T-cell (primary cell): ENCODE measurements around the gene PRR35. TPM values are rescaled to one million over a fixed set of nuclear protein-coding genes. Genes with fewer than 3 reads are reported as not detected.

Experiments
- ATAC-seq, 4 experiments: fragments of 200-7000 bp in 3 of 4; fragments of 150-1000 bp in 1 of 4; cut with Tn5 transposase; replicated peaks in 1 of 4; 1 replicate in 3 of 4; 2 replicates in 1 of 4; pipeline ENCODE4 v1.10.0; 2021; ENCODE audit warnings: moderate library complexity in 3 of 4, mild to moderate bottlenecking in 2 of 4, moderate number of reproducible peaks in 1 of 4
- CTCF ChIA-PET, 2 donors: fragments of 300-600 bp; sonication (Branson Sonifier 250); formaldehyde crosslinking; loops; one replicate each; lab custom pipeline; 2022; ENCODE audit warnings: antibody characterized with exemption in 2 of 2; lab: Charles Lee
- POLR2A ChIA-PET, 2 donors: fragments of 300-600 bp; sonication (Branson Sonifier 250); formaldehyde crosslinking; loops; one replicate each; lab custom pipeline; 2022; ENCODE audit warnings: antibody characterized with exemption in 2 of 2; lab: Charles Lee
- DNase-seq, 35 experiments: peaks; one replicate each; pipeline versions ENCODE4 v3.0.0 to v3.0.0-alpha.2; 2013 to 2023
- H3K27ac ChIP-seq: one replicate; pipeline ENCODE4 v1.5.1; 2013; ENCODE audit warnings: low read length
- H3K27me3 ChIP-seq, 2 experiments: replicated peaks in 1 of 2; 1 replicate in 1 of 2; 2 replicates in 1 of 2; pipeline versions ENCODE4 v1.6.1 to v1.7.0; 2013; ENCODE audit warnings: low read length in 1 of 2, mixed read lengths in 1 of 2; ENCODE audit not compliant: control insufficient read depth in 2 of 2, insufficient read depth in 2 of 2; ENCODE audit errors: extremely low read depth in 1 of 2
- H3K36me3 ChIP-seq, 2 donors: 1 replicate in 1 of 2; 2 replicates in 1 of 2; pipeline versions ENCODE4 v1.6.1 to v1.7.0; 2013; ENCODE audit warnings: low read length in 1 of 2; ENCODE audit not compliant: control insufficient read depth in 2 of 2, insufficient read depth in 1 of 2; ENCODE audit errors: extremely low read depth in 1 of 2
- H3K4me1 ChIP-seq, 2 experiments: 1 replicate in 1 of 2; 2 replicates in 1 of 2; pipeline versions ENCODE4 v1.6.1 to v1.7.0; 2013; ENCODE audit warnings: low read length in 2 of 2, mixed read lengths in 1 of 2; ENCODE audit not compliant: insufficient read depth in 2 of 2, control insufficient read depth in 1 of 2; ENCODE audit errors: extremely low read depth in 1 of 2
- H3K4me3 ChIP-seq, 2 donors: 1 replicate in 1 of 2; 2 replicates in 1 of 2; pipeline versions ENCODE4 v1.5.1 to v1.7.0; 2013; ENCODE audit warnings: mild to moderate bottlenecking in 2 of 2, low read length in 1 of 2, moderate library complexity in 1 of 2; ENCODE audit not compliant: control insufficient read depth in 1 of 2; ENCODE audit errors: extremely low read depth in 1 of 2
- H3K9me3 ChIP-seq: 2 replicates; pipeline ENCODE4 v1.7.0; 2013
- H3K27ac Mint-ChIP-seq, 2 donors: one replicate each; pipeline ENCODE4 v1.8.0; 2020 to 2021; ENCODE audit warnings: mild to moderate bottlenecking in 2 of 2, mixed read lengths in 2 of 2
- H3K27me3 Mint-ChIP-seq, 2 donors: one replicate each; pipeline ENCODE4 v1.8.0; 2021 to 2022; ENCODE audit warnings: mixed read lengths in 2 of 2
- H3K36me3 Mint-ChIP-seq: one replicate; pipeline ENCODE4 v1.8.0; 2021; ENCODE audit warnings: mixed read lengths
- H3K4me1 Mint-ChIP-seq, 3 donors: one replicate each; pipeline ENCODE4 v1.8.0; 2020 to 2022; ENCODE audit warnings: mixed read lengths in 3 of 3, mild to moderate bottlenecking in 1 of 3
- H3K4me3 Mint-ChIP-seq, 3 donors: one replicate each; pipeline ENCODE4 v1.8.0; 2020 to 2022; ENCODE audit warnings: mild to moderate bottlenecking in 3 of 3, mixed read lengths in 3 of 3, moderate library complexity in 3 of 3
- H3K9me3 Mint-ChIP-seq, 3 donors: one replicate each; pipeline ENCODE4 v1.8.0; 2020 to 2022; ENCODE audit warnings: mixed read lengths in 3 of 3
- WGBS: methylation state at CpG from one replicate; pipeline ENCODE4 v1.1.5; 2013; ENCODE audit warnings: missing lambda C conversion rate; ENCODE audit not compliant: insufficient coverage; 5-methylcytosine and 5-hydroxymethylcytosine counted together
- total RNA-seq, 35 experiments: library from RNA in 6 of 35; stranded (reverse) in 6 of 35; fragments of 120-200 nt in 1 of 35; gene quantifications; one replicate each; pipeline versions ENCODE4 v1.2.1 to v1.2.4 and lab custom pipeline; 2013 to 2026

Gene PRR35
- total RNA-seq, 5 donors from 2014 or later (not counting 1 experiment from before 2014, with no cell fraction given) = not detected

DNA sequence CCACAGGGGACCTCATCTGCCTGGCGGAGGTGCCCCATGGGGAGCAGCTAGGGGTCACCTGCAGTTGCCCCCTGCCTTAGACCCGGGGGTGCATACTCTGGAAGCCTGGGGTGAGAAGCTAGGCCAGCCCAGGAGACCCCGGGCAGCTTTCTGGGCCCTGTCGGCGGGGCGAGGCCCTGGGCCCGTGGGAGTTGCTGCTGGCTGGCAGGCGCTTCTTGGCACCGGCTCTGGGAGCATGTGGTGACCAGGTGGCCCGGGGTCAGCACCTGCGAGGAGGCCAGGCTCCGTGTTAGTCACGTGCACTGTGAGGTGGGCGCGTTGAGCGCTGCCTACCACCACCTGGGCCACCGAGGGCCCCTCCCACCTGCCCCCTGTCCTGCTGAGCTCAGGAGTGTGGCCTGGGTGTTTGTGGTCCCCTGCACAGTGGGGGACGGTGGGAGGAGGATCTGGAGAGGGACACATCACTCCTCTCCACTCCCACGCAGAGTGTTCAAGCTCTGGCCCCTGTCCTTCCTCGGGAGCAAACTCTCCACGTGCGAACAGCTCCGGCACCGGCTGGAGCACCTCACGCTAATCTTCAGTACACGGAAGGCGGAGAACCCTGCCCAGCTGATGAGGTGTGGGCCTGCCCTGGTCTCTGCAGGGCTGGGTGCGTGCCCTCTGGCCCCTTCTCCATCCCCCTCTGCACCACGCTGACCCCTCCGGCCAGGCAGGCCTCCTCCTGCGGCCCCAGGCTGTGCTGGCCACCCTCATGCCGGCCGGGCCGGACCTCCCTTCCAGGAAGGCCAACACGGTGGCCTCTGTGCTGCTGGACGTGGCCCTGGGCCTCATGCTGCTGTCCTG is 15.4 kb downstream of the PRR35 start:
- H3K27ac ChIP-seq = no peak overlapping the region
- POLR2A ChIA-PET = no interaction called here
- H3K4me1 ChIP-seq = peaks cover 1 to 18% of the 10 kb centered on the region in 2 experiments
- no peak overlapping the region for H3K4me3 ChIP-seq
- WGBS = 93% methylated on average over 31 of the region's 36 CpGs
- no peak overlapping the region for H3K4me3 Mint-ChIP-seq
- no peaks in the 10 kb centered on the region for H3K36me3 Mint-ChIP-seq
- peaks cover 15 to 20% (median 16%) of the 10 kb centered on the region in 3 donors for H3K4me1 Mint-ChIP-seq
- H3K9me3 ChIP-seq = no peaks in the 10 kb centered on the region
- no peaks in the 10 kb centered on the region for H3K27me3 Mint-ChIP-seq
- H3K9me3 Mint-ChIP-seq = no peaks in the 10 kb centered on the region
- ATAC-seq = no peak
- no peak for DNase-seq
- peaks cover 2 to 8% of the 10 kb centered on the region in 2 donors for H3K36me3 ChIP-seq
- CTCF ChIA-PET = no interaction called here
- H3K27me3 ChIP-seq = no peaks in the 10 kb centered on the region
- H3K27ac Mint-ChIP-seq = no peak overlapping the region

DNA sequence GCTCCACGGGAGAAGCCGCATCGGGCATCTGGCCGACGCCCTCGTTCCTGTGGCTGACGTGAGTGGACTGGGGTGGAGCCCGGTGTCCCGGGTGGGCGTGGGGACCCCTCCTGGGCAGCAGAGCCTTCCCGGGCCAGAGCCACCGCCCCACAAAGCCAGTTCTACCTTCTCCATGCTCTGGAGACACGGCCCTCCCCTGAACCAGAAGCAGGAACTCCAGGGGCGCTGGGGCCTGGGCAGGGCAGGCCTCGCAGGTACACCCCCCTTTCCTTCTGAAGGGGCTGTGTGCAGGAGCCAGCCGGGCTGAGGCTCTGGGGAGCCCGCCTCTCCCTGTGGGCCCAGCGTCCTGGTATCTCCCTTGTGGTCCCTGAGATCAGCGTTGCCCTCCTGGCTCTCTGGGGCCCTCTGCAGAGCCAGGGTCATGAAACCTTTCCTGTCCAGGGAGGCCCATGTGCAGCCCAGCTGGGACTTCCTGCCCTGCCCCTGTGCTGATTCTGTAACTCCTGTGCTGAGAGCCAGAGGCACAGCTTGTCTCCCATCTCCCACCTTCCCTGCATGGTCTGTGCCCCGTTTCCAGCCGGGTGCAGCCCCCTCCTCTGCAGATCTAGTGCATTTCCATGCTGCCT is 16.1 kb downstream of the PRR35 start:
- Mint-ChIP-seq H3K36me3 (no peaks in the 10 kb centered on the region), H3K27ac (no peak overlapping the region), H3K4me3 (no peak overlapping the region), H3K27me3 (no peaks in the 10 kb centered on the region), H3K9me3 (no peaks in the 10 kb centered on the region), H3K4me1 (peaks cover 7 to 12% (median 9%) of the 10 kb centered on the region in 3 donors)
- H3K27ac ChIP-seq = no peak overlapping the region
- peaks cover 0 to 10% of the 10 kb centered on the region in 2 experiments for H3K4me1 ChIP-seq
- 90% methylated on average over 21 of the region's 21 CpGs for WGBS
- no peaks in the 10 kb centered on the region for H3K27me3 ChIP-seq
- CTCF ChIA-PET = interaction anchor here in 1 of 2 donors (0.6 kb wide), 1 partner anchor 184 kb away, joined by 6 read pairs; no protein-coding TSS in a partner anchor
- H3K36me3 ChIP-seq = peaks cover 2 to 8% of the 10 kb centered on the region in 2 donors
- H3K4me3 ChIP-seq = no peak overlapping the region
- H3K9me3 ChIP-seq = no peaks in the 10 kb centered on the region
- POLR2A ChIA-PET = no interaction called here
- ATAC-seq (no peak), DNase-seq (no peak)

DNA sequence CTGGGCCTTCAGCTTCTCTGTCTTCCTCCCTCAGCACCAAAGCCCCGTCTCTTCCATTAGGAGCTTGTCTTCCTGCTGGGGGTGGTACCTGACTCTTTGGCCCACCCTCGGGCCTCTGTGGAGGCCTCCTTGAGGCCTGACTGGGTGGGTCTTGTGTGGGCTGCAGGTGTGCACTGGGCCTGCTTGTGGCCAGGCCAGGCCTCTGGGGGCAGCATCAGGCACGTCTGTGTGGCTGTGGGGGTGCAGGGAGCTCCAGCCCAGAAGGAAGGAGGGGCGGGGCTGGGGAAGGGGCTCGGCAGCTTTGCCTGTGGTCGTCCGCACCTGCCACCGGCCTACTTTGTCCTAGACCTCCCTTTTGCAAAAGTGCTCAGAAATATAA is 16.6 kb downstream of the PRR35 start:
- Mint-ChIP-seq H3K4me3 (no peak overlapping the region), H3K4me1 (peaks cover 2 to 7% (median 4%) of the 10 kb centered on the region in 3 donors), H3K27ac (no peak overlapping the region), H3K9me3 (no peaks in the 10 kb centered on the region), H3K27me3 (no peaks in the 10 kb centered on the region), H3K36me3 (no peaks in the 10 kb centered on the region)
- ChIA-PET CTCF (interaction anchor here in 1 of 2 donors (0.6 to 0.7 kb wide), 2 partner anchors 10 to 184 kb away, joined by 4 to 6 read pairs; partner anchors contain the start of gene NHLRC4), POLR2A (no interaction called here)
- no peak overlapping the region for H3K27ac ChIP-seq
- no peaks in the 10 kb centered on the region for H3K27me3 ChIP-seq
- DNase-seq (no peak), ATAC-seq (no peak)
- WGBS = 0% methylated on average over 1 of the region's 8 CpGs
- no peaks in the 10 kb centered on the region for H3K9me3 ChIP-seq
- peaks cover 0 to 10% of the 10 kb centered on the region in 2 experiments for H3K4me1 ChIP-seq
- peaks cover 2 to 8% of the 10 kb centered on the region in 2 donors for H3K36me3 ChIP-seq
- H3K4me3 ChIP-seq = no peak overlapping the region

DNA sequence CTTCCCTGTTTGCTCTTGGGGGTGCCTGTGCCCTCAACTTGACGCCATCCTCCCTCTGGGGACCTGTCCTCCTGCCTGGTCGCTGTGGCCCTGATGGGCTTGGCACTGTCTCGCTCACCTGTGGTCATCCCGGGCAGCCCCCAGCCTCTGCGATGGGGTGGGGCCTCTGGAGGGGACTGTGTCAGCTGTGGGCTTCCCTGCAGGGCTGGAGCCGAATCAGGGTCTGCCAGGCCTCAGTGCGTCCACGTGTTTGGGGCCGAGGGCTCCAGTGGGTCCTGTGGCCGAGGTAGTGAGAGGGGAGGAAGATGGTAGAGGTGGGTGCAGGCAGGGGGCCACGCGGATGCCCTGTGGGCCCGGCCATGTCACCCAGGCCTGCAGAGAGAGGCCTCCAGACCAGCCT is 17.6 kb downstream of the PRR35 start:
- no peaks in the 10 kb centered on the region for H3K9me3 Mint-ChIP-seq
- H3K36me3 Mint-ChIP-seq = no peaks in the 10 kb centered on the region
- CTCF ChIA-PET = no interaction called here
- peaks cover 2 to 8% of the 10 kb centered on the region in 2 donors for H3K36me3 ChIP-seq
- H3K27me3 ChIP-seq = no peaks in the 10 kb centered on the region
- POLR2A ChIA-PET = no interaction called here
- peaks cover 0 to 3% (median 0%) of the 10 kb centered on the region in 3 donors for H3K4me1 Mint-ChIP-seq
- ATAC-seq = no peak
- peaks cover 0 to 10% of the 10 kb centered on the region in 2 experiments for H3K4me1 ChIP-seq
- no peaks in the 10 kb centered on the region for H3K27me3 Mint-ChIP-seq
- WGBS = 97% methylated on average over 13 of the region's 13 CpGs
- no peak overlapping the region for H3K4me3 Mint-ChIP-seq
- H3K4me3 ChIP-seq = no peak overlapping the region
- no peaks in the 10 kb centered on the region for H3K9me3 ChIP-seq
- no peak overlapping the region for H3K27ac Mint-ChIP-seq
- no peak for DNase-seq
- H3K27ac ChIP-seq = no peak overlapping the region

DNA sequence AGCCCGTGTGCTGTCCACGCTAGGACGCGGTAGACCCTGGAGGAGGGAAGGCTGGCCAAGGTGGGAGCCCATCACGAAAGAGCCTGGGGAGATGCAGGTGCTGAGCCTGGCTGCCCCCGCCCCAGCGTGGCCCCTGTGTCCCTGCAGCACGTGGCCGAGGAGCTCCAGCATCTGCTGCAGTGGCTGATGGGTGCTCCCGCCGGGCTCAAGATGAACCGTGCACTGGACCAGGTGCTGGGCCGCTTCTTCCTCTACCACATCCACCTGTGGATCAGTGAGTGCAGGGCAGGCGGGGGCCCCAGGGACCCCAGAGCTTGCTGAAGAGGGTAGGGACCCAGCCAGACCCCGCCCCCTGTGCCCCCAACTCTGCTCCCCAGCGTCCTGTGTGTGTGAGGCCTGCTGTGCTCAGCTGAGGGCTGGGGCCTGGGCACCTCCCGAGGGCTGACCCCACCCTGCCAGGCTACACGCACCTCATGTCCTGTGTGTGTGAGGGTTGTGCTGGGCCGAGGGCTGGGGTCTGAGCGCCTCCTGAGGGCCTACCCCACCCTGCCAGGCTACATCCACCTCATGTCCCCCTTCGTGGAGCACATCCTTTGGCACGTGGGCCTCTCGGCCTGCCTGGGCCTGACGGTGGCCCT is 18.2 kb downstream of the PRR35 start:
- H3K27me3 Mint-ChIP-seq = no peaks in the 10 kb centered on the region

DNA sequence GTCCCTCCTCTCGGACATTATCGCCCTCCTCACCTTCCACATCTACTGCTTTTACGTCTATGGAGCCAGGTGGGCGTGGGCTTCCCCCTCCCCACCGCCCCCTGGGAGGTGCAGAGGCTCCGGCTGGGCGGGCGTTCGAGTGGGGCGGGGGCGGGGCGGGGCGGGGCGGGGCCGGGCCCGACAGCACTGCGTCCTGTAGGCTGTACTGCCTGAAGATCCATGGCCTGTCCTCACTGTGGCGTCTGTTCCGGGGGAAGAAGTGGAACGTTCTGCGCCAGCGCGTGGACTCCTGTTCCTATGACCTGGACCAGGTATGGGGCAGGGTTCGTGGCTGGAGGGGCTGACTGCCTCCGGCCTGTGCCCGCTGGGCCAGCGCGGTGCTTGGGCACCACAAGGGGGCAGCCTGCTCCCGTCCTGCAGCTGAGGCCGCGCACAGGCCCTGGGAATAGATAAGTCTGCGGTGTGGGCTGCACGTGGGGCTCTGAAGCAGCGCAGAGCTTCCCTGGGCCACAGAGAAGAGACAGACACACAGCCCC is 18.7 kb downstream of the PRR35 start:
- Histone ChIP-seq H3K27ac (no peak overlapping the region), H3K27me3 (no peaks in the 10 kb centered on the region), H3K4me3 (no peak overlapping the region), H3K9me3 (no peaks in the 10 kb centered on the region), H3K36me3 (peaks cover under 1 to 8% of the 10 kb centered on the region in 2 donors), H3K4me1 (peaks cover 0 to 10% of the 10 kb centered on the region in 2 experiments)
- ChIA-PET CTCF (interaction anchor here in 1 of 2 donors (1.0 to 1.1 kb wide), 2 partner anchors 10 to 57 kb away, joined by 3 to 5 read pairs; partner anchors contain the start of gene METTL26), POLR2A (no interaction called here)
- Mint-ChIP-seq H3K36me3 (no peaks in the 10 kb centered on the region), H3K4me3 (no peak overlapping the region), H3K27ac (no peak overlapping the region), H3K9me3 (no peaks in the 10 kb centered on the region), H3K27me3 (no peaks in the 10 kb centered on the region), H3K4me1 (peaks cover 0 to 3% (median 0%) of the 10 kb centered on the region in 3 donors)
- 38% methylated on average over 31 of the region's 34 CpGs for WGBS
- ATAC-seq (peak; percentile 75 to 92 (median 80)), DNase-seq (peak in 32 of 35 experiments; percentile 28 to 81 (median 50))

More for the DNA sequence above, 18.2 kb downstream of the PRR35 start:
- POLR2A ChIA-PET = no interaction called here
- no peak overlapping the region for H3K27ac ChIP-seq
- H3K4me1 Mint-ChIP-seq = peaks cover 0 to 3% (median 0%) of the 10 kb centered on the region in 3 donors
- H3K27me3 ChIP-seq = no peaks in the 10 kb centered on the region
- H3K9me3 ChIP-seq = no peaks in the 10 kb centered on the region
- peaks cover 2 to 8% of the 10 kb centered on the region in 2 donors for H3K36me3 ChIP-seq
- no peak overlapping the region for H3K27ac Mint-ChIP-seq
- peaks cover 0 to 10% of the 10 kb centered on the region in 2 experiments for H3K4me1 ChIP-seq
- no peaks in the 10 kb centered on the region for H3K36me3 Mint-ChIP-seq
- ATAC-seq (no peak), DNase-seq (no peak)
- H3K4me3 ChIP-seq = no peak overlapping the region
- no peak overlapping the region for H3K4me3 Mint-ChIP-seq
- H3K9me3 Mint-ChIP-seq = no peaks in the 10 kb centered on the region
- WGBS = 92% methylated on average over 12 of the region's 24 CpGs
- CTCF ChIA-PET = interaction anchor here in 1 of 2 donors (1.0 to 1.1 kb wide), 2 partner anchors 10 to 57 kb away, joined by 3 to 5 read pairs; partner anchors contain the start of gene METTL26
